Middle frontal gyrus (tissue), 1 donor: ENCODE results near the gene SLC15A2.
A peak's percentile ranks its signal among the peaks of the same experiment; 100 is the strongest.
"Not testable (repeated sequence)": the region's sequence is repeated elsewhere in the genome, so short reads cannot be mapped to it uniquely, and the experiment has no call there.

Experiments
- DNase-seq: peaks from one replicate; pipeline ENCODE4 v3.0.0-alpha.2; 2015; ENCODE audit warnings: low spot score; ENCODE audit errors: extremely low spot score

SLC15A2 gene, protein sequence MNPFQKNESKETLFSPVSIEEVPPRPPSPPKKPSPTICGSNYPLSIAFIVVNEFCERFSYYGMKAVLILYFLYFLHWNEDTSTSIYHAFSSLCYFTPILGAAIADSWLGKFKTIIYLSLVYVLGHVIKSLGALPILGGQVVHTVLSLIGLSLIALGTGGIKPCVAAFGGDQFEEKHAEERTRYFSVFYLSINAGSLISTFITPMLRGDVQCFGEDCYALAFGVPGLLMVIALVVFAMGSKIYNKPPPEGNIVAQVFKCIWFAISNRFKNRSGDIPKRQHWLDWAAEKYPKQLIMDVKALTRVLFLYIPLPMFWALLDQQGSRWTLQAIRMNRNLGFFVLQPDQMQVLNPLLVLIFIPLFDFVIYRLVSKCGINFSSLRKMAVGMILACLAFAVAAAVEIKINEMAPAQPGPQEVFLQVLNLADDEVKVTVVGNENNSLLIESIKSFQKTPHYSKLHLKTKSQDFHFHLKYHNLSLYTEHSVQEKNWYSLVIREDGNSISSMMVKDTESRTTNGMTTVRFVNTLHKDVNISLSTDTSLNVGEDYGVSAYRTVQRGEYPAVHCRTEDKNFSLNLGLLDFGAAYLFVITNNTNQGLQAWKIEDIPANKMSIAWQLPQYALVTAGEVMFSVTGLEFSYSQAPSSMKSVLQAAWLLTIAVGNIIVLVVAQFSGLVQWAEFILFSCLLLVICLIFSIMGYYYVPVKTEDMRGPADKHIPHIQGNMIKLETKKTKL

DNA sequence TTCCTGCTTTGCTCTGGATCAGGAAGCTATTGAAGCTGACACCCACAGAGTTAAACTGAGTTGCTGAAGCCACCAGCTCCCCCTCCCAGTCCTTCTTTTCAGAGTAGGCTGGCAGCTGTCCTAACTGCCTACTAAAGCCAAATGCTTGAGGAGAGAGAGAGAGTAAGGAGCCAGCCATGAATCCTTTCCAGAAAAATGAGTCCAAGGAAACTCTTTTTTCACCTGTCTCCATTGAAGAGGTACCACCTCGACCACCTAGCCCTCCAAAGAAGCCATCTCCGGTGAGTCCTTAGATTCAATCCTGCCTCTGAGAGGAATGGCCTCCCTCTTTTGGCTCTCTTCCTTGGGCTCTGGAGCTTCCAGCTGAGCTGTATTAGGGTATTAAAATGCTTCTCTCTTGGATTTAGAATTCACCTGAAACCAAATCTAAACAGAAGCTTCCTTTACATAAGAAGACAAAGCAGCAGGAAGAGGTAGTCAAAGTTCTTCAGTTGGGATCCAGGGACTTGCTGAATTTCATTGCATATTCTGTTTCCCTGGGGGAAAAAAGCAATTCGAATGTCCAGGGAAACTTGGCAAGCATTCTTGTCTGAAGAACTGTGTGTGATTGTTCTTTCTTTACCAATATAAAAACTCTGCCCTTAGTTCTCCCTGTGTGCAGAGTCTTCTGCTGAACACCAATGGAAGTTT, at the start of gene SLC15A2:
TSS of gene SLC15A2 (plus strand) at position 101 of the 690 bp plus-strand sequence. CDS start at position 177, 76 bp downstream.
- DNase-seq = peak; percentile 40

DNA sequence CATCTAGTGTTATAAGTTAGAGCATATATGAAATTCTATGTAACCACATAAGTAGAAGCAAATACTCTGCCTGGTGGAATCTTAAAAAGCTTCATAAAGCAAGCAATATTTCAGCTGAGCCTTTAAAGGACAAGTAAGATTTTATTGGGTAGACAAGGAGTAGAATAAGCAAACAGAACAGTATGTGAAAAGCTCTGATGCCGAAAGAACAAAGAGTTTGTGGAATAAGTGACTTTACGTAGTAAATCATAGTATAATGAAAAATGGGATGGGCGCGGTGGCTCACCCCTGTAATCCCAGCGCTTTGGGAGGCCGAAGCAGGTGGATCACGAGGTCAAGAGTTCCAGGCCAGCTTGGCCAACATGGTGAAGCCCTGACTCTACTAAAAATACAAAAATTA, 49.3 kb upstream of the SLC15A2 start:
- DNase-seq = no peak

DNA sequence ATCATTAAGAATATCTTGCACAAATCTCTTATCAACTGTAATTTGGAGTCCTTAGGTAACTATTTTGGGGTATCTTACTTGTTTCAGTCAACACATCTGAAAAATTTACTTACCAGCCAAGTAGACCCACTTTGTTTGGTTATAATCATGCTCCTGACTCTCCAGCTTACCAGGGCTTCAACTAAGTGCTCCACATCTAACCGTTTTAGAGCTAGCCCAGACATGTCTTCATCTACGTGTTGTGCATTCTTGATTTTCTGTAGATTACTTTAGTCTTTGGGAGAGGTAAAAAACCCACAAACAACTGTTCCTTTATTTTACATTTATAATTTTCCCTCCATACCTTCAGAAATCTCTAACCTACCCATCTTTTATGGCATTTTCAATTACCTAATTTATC, 41.9 kb upstream of the SLC15A2 start:
- DNase-seq = no peak

DNA sequence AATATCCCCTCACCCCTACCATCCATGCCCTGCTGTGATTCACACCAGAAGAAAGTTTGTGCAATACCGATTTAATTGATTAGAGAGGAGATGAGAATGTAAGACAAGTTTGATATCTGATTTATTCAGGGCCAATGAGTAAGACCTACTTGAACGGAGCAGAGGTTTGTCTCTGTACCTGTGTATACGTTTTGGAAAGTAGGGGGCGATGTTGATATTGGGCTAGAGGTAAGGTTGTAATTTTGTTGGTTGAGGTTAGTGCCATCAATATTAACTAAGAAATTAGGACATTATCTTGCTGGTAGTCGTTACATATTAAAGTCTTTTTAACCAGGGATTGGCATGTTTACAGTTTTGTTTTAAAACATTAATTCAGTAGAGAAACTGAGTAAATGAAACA, 38.6 kb upstream of the SLC15A2 start:
- DNase-seq = no peak

DNA sequence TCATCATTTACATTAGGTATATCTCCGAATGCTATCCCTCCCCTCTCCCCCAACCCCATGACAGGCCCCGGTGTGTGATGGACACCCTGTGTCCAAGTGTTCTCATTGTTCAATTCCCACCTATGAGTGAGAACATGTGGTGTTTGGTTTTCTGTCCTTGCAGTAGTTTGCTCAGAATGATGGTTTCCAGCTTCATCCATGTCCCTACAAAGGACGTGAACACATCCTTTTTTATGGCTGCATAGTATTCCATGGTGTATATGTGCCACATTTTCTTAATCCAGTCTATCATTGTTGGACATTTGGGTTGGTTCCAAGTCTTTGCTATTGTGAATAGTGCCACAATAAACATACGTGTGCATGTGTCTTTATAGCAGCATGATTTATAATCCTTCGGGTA, 36.4 kb upstream of the SLC15A2 start:
- DNase-seq = not testable (repeated sequence)

DNA sequence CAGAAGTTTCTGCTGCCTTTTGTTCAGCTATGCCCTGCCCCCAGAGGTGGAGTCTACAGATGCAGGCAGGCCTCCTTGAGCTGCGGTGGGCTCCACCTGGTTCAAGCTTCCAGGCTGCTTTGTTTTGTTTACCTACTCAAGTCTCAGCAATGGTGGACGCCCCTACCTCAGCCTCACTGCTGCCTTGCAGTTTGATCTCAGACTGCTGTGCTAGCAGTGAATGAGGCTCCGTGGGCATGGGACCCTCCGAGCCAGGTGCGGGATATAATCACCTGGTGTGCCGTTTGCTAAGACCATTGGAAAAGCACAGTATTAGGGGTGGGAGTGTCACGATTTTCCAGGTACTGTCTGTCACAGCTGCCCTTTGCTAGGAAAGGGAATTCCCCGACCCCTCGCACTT, 31.0 kb upstream of the SLC15A2 start:
- not testable (repeated sequence) for DNase-seq

DNA sequence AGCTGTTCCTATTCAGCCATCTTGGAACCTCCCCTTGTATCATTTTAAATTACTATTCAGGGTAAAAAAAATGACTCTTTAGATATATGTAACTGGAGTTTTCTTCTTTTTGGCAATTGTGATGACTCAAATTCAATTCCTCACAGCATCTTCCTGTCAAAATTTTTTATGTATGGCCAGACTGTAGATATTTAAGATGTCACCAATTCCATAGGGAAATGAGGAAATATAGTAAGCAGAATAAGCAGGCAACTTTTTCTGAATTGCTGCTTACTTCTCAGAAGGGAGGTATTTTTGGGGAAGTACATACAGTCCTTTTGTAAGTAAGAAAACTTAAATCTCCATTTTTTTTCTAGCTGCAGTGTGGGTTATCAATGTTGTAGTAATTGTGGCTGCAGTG, 30.4 kb upstream of the SLC15A2 start:
- no peak for DNase-seq

DNA sequence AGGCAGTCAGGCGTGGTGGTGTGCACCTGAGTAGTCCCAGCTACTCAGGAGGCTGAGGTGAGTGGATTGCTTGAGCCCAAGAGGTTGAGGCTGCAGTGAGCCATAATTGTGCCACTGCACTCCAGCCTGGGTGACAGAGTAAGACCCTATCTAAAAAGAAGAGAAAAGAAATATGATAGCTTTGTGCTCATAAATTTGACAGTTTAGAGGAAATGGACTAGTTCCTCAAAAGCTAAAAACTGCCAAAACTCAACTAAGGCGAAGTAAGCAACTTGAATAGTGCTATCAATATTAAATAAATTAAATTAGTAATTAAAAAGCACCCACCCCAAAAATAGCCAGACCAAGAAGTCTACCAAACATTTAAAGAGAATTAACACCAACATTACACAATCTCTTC, 24.5 kb upstream of the SLC15A2 start:
- no peak for DNase-seq

DNA sequence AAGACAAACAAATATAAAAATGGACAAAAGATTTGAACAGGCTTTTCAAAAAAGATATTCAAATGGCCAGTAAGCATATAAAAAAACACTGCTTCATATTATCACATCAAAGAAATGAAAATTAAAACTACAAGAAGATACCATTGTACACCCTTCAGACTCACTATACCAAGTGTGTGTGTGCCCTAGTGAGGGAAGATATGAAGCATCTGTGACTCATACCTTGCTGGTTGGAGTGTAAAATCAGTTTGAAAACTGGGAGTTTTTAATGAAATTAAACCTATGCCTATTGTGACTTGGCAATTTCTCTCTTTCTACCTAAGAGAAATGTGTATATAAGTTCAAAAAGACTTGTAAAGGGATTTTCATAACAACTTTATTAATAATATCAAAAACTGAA, 23.5 kb upstream of the SLC15A2 start:
- no peak for DNase-seq

DNA sequence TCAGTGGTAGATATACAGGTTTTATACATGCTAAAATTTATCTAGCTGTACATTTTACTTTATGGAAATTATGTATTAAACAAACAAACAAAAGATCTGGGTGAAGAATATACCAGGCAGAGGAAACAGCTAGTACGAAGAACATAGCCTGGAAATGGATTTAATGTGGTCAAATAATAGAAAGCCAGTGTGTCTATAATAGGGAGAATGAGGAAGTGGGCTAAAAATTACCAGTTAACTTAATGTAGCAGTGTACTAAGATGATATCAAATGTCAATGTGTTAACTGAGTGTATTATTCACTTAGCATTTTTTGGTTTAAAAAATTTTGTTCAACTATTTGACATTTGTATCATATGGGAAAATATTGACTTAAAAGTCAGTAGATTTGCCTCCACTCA, 22.8 kb upstream of the SLC15A2 start:
- DNase-seq = no peak

DNA sequence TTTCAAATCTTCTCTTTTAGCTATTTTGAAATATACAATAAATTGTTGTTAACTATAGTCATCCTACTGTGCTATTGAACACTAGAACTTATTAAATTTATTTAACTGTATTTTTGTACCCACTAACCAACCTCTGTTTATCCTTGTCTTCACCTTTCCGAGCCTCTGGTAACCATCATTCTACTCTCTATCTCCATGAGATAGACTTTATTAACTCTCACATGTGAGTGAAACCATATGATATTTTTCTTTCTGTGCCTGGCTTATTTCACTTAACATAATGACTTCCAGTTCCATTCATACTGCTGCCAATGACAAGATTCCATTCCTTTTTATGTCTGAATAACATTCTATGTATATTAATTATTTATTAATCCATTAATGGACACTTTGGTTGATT, 15.8 kb upstream of the SLC15A2 start:
- DNase-seq = no peak

DNA sequence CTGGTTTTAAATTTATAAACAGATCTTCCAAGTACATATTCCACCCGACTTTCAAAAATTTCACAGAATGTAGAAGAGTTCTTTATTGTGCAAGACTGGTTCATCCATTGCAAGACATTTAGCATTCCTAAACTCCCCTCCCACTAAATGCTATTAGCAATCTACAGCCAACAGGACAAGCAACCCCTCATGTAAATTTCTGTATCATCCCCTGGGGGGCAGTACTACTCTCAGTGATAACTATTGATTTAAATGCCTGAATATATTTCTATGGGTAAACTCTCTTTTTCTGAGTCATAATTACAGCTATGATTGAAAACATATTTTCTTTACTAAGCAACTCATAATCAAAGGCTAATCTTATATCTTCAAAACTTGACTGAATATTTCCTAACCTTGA, 10.7 kb upstream of the SLC15A2 start:
- DNase-seq = no peak

DNA sequence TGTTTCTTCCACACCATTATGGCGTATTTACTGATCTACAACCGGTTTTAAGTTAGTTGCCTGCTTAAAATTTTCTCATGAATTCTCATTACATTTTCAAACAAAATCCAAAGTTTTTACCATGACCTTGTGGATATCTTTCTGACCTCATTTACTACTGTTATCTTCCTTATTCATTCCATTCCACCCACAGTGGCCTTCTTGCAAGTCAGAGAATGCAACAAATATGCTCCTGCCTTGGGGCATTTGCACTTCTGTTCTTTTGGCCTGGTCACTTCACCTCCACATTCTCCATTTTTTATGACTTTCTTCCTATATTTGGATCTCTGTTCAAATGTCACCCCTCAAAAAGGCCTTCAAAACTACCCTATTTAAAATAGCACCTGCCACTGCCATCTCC, 8.8 kb upstream of the SLC15A2 start:
- DNase-seq = no peak

DNA sequence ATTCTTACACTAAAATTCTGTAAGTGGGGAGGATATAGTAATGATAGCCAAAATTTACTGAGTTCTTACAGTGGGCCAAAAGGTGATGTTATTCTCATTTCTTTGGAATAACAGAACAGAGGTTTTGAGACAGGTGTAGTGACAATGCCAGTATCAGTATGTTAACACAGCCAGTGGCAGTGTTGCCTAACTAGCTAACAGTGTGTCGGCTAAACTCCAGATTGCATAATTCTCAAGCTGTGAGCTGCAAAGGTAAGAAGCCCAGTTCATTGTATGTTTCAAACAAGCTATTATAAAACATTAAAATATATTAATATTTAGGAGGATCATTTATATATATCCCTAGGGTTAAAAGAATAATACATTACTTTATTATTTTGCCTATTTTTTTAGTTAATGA, 920 bp downstream of the SLC15A2 start:
- DNase-seq = no peak

DNA sequence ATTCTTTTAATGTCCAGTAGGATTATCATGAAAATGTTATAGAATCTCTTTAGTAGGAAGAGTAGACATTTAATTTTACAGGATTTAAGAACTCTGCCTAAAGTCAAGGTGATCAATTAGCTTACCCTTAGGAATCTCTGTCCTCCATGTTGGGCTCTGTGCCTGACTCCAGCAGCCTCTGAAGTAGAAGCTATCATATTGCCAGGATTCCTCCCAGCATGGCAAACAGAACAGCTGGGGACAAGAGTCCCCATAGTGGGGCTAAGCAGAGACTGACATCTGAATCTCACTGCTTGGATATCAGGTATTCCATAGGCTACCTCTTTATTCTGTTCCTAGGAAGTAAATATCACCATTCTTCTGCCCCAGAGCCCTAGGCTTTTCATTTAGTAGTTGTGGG, 1.5 kb downstream of the SLC15A2 start:
- DNase-seq = no peak

DNA sequence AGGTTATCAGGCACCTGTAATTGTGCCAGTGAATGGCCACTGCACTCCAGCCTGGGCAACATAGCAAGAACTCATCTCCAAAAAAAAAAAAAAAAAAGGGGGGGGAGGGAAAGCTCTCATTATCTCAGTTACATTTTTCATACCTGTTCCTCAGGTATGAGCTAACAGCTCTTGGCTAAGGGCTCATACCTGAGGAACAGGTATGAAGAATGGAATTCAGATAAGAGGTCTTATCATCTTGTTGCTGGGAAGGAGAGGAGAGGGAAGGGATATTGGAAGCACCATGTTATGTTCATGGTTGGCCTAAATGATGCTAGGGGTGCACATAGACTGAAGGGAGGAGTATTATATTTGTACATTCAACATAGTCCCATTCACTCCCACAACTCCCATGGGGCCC, 2.6 kb downstream of the SLC15A2 start:
- DNase-seq = no peak

DNA sequence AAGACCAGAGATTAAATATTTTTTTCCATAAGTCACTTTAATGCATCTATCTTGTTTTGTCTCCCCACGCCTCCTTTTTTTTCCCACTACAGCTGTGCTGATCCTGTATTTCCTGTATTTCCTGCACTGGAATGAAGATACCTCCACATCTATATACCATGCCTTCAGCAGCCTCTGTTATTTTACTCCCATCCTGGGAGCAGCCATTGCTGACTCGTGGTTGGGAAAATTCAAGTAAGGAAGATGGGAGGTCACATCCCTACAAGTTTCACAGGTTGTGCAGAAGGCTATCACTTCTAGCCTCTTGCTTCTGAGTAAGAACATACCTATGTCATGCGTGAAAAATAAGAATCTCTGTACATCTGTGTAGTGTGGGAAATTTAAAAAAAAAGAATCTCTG, 3.1 kb downstream of the SLC15A2 start:
- DNase-seq = no peak

DNA sequence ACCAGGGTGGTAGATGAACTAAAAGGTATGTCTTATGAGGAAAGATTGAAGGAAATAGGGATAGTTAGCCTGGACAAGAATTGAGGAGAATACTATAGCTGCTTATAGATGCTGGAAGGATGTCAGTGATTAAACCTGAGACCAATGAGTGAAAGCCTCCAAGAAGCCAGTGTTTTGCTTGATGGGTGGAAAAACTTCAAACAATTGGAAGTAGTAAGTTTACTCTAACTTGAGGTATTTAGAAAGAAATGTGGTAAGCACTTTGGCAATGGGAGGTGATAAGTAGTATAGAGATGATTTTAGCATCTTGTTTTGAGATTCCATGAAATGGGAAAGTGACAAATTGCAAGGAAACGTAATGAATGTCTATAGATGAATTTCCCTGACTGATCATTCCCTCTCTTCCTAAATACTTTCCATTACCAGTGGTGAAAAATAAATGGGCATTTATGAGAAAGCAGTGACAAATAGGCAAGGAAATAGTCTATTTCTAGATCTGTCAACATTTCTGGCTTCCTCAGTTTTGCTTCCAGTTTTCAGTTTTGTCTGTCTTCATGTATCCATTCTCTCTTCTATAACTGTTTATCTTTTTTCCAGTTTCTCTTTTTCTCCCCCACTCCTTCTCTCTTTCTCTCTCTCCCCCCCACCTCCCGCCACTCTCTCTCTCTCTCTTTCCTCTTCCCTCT, 19.2 kb downstream of the SLC15A2 start:
- DNase-seq = no peak

DNA sequence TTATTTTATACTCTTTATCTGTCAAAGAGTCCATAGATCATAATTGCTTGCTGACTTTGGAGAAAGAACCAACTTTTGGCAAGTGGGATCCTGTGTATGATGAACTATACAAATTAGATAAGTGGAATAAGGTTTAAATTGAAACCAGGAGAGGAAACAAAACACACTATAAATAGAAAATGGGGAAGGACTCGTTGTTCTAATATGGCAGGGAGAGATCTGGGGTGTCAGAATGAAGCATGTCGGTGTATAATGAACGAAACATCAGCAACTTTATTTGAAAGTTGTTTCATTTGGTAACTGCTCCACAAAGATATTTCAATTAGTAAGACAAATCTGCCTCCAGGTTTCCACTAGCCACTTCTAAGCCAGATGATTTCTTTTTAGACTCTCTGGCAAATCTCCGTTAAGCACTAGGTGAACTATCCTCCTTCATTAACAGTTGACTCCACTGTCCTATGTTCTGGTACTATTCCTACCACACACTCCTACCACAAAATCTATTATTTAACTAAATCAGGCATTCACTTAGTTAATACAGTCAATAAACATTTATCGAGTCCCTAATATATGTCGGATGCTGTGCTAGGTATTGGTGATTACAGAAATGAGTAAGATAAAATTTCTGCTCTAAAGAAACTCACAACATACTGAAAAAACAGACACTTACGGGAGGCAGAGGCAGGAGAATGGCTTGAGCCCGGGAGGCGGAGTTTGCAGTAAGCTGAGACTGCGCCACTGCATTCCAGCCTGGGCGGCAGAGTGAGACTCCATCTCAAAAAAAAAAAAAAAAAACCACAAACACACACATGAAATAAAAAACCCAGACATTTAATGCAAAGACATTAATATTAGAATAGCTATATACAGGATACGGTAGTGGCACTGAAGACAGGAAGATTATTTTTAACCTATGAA, 20.1 kb downstream of the SLC15A2 start:
- DNase-seq = no peak

DNA sequence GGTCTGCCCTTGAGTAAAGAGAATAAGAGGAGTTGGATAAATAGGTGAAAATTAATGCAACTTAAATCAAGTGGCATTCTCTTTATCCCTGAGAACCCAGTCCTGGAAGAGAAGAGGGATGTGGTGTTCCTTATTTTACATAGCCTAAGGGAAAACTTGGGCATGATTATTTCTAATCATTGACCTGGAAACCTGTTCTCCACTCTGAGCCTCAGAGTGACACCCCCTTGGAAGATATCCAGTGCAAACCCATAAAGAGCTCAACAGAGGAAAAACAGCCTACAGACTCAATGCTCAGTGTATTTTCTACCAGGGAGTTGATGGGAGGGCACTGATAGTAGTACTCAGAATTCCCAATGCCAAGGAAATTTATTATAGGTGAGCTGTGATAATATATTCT, 22.0 kb downstream of the SLC15A2 start:
- no peak for DNase-seq
